SIG-M5 treated with dmso at 0.1 percent for 504 hours (cell line): Measurements from ENCODE around the gene CMTM8.
A peak's percentile ranks its signal among the peaks of the same experiment; 100 is the strongest.

ENCODE experiments used
- DNase-seq: peaks from one replicate; lab custom pipeline; 2025; ENCODE audit not compliant: unreplicated experiment; lab: John Stamatoyannopoulos, UW

The CMTM8 gene

GRCh38 chr3:32305361-32305876 lies 66.9 kb downstream of the CMTM8 start:
- no peak for DNase-seq

- no peak for DNase-seq
These were observed 67.6 kb downstream of the CMTM8 start for GRCh38 chr3:32306072-32306471.

GRCh38 chr3:32307591-32307990 lies 69.1 kb downstream of the CMTM8 start:
- no peak for DNase-seq

- no peak for DNase-seq
These were observed 69.9 kb downstream of the CMTM8 start for GRCh38 chr3:32308378-32308777.

- peak; percentile 45 for DNase-seq
These were observed 71.3 kb downstream of the CMTM8 start for GRCh38 chr3:32309654-32310242.

GRCh38 chr3:32310336-32310735 lies 71.9 kb downstream of the CMTM8 start:
- no peak for DNase-seq

GRCh38 chr3:32310918-32311839 lies 72.7 kb downstream of the CMTM8 start:
- DNase-seq, result no peak

GRCh38 chr3:32312251-32312650 lies 73.8 kb downstream of the CMTM8 start:
- DNase-seq, result no peak

- no peak for DNase-seq
These were observed 74.7 kb downstream of the CMTM8 start for GRCh38 chr3:32313169-32313568.

- DNase-seq, result no peak
These were observed 75.4 kb downstream of the CMTM8 start for GRCh38 chr3:32313723-32314473.

GRCh38 chr3:32315441-32315840 lies 77.0 kb downstream of the CMTM8 start:
- DNase-seq, result no peak

GRCh38 chr3:32316319-32316718 lies 77.8 kb downstream of the CMTM8 start:
- no peak for DNase-seq

GRCh38 chr3:32316976-32317375 lies 78.5 kb downstream of the CMTM8 start:
- no peak for DNase-seq

- DNase-seq, result no peak
These were observed 81.1 kb downstream of the CMTM8 start for GRCh38 chr3:32319607-32320006.

- DNase-seq, result no peak
These were observed 81.6 kb downstream of the CMTM8 start for GRCh38 chr3:32320080-32320479.

GRCh38 chr3:32321095-32321790 lies 82.8 kb downstream of the CMTM8 start:
- no peak for DNase-seq

GRCh38 chr3:32322311-32322710 lies 83.8 kb downstream of the CMTM8 start:
- no peak for DNase-seq

- DNase-seq, result no peak
These were observed 85.1 kb downstream of the CMTM8 start for GRCh38 chr3:32323604-32324003.

- no peak for DNase-seq
These were observed 86.7 kb downstream of the CMTM8 start for GRCh38 chr3:32325201-32325600.

- no peak for DNase-seq
These were observed 87.4 kb downstream of the CMTM8 start for GRCh38 chr3:32325927-32326326.

- DNase-seq, result no peak
These were observed 88.3 kb downstream of the CMTM8 start for GRCh38 chr3:32326795-32327194.
